D341Med (cell line): ENCODE measurements around the gene THG1L.
"Not testable (repeated sequence)": the region's sequence is repeated elsewhere in the genome, so short reads cannot be mapped to it uniquely, and the experiment has no call there.

ENCODE experiments used
- DNase-seq: peaks from one replicate; pipeline ENCODE4 v3.0.0; 2012; ENCODE audit warnings: low spot score

THG1L gene

DNA sequence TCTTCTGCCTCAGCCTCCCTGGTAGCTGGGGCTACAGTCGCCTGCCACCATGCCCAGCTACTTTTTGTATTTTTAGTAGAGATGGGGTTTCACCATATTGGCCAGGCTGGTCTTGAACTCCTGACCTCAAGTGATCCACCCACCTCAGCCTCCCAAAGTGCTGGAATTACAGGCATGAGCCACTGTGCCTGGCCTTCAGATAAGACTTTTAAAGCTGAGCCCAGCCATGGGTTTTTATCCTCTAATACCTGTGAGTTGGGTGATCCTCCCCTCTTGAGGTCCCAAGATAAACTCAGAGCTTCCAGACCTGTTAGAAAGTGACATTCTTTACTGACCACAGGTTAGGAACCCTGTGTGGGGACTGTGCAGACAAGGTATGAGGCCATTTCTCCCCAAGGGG, 3.4 kb upstream of the THG1L start:
- not testable (repeated sequence) for DNase-seq

DNA sequence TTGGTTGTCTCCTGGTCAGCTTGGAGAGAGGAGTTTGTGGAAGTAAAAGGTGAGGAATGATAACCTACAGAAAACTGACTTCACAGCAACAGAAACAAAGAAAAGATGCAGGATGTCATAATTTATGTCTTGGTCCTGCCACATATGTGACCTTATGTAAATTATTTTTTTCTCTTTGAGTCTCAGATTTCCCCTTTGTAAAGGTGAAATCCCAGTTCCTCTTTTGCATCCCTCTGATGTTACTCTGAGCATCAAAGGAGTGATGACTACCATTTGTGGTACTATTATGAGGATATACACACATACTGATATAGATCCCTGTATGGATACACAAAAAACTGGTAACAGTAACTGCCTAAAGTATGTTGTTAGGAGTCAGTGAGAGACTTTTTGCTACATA, 1.4 kb upstream of the THG1L start:
- no peak for DNase-seq

DNA sequence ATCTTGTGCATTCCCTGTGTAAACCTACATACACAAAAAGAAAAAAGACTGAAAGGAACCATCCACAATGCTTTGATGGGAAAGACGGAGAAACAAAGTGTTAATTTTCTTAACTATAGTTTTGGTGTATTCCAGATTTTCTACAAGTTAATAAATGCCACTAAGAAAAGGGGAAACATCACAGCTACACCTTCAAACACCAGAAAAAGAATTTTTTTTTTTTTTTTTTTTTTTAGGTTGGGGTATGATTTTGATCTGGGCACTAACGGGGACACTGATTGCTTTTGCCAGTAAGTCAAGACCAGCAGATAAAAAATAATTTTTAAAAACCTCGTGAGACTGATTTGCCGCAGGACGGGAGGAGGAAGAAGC, 334 bp upstream of the THG1L start:
- no peak for DNase-seq

DNA sequence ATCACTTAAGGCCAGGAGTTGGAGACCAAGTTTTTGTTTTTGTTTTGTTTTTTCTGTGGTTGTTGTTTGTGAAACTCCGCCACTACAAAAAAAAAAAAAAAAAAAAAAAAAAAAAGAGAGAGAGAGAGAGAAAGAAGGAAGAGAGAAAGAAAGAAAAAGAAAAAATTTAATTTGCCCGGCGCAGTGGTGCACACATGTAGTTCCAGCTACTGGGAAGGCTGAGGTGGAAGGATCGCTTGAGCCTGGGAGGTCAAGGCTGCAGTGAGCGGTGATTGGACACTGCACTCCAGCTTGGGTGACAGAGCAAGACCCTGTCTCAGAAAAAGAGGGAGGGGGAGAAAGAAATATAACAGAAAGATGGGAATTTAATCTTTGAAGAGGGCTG, 902 bp downstream of the THG1L start:
- no peak for DNase-seq

DNA sequence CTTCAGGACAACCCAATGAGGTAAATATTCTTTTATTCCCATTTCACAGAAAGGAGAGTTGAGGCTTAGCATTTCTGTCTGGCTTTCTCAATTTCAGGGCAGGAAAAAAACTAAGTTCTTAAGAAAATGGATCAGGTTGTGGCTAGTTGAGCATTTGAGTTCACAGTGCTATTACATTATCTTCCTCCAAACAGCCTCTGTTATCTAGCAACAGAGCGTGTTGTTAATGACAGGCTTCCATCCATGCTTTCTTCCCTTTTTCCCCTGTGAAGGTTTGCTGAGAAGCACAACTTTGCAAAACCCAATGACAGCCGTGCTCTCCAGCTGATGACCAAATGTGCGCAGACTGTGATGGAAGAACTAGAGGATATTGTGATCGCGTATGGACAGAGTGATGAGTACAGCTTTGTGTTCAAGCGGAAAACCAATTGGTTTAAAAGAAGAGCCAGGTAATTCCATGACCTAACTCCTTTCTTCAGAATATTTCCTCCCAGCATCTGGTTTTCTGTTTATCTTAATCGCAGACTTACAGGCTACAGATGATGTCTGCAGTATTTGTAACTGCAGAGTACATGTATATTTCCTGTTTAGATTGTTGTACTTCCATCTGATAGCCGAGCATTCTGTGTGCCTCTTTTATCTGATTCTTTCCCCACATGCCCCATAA, 1.5 kb downstream of the THG1L start:
- DNase-seq: no peak

DNA sequence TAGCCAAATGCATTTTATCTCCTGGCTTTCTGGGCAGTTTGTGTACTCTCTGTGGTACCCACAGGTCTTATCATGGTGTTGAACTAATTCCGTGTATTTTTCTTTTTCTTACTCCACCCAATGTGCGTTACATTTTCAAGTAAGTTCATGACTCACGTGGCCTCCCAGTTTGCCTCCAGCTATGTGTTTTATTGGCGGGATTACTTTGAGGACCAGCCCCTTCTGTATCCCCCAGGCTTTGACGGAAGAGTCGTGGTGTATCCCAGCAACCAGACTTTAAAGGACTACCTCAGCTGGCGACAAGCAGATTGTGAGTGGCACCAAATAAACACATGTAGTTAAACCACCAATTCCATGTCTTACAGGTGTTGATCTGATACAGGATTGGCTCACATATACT, 3.2 kb downstream of the THG1L start:
- no peak for DNase-seq

DNA sequence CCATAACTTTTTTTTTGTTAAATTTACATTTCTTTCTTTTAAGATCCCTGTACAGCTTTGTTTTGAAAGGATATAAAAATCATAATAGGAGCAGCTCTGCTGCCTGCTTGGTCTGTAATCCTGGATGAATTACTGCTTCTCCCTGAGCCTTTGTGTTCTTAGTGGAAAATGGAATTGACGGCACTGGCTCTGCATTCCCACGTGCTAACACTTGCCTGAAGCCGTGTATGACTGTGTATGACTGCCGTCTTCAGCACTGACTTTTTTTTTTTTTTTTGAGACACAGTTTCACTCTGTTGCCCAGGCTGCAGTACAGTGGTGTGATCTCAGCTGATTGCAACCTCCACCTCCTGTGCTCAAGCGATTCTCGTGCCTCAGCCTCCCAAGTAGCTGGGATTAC, 4.8 kb downstream of the THG1L start:
- no peak for DNase-seq

DNA sequence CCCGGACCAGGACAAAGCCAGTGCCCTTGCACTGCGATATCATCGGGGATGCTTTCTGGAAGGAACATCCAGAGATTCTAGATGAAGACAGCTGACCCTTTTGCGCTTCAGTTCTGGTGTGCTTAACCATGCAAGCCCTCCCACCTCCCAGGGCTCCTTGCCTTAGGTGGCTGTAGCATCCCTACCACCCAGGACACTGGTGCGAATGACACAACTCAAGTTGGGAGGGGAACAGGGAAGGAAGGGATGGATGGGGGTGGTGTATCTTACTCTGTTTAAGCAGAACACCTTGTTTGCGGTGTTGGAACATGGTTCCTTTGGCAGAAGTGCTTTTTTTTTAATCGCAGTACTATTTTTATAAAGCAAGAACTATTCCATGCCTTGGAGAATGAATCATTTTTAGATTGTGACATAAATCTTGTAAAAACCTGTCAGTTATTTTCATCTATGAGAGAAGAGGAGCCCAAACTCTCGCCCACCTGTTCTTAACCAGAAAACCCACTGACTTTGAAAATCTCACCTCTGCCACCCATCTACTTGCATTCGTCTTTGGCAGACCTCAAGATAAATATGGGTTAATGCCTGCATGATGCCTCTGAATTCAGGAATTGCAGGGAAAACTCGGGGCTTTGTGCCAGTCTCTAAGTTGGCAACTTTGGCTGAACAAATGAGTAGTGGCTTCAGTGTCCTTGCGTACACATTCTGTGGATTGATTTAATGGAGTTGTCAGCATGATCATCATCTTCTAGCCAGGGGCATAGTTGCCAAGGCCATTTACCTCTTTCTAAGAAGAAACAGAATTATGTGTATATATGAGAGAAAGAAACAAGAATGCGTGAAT, 8.4 kb downstream of the THG1L start:
- DNase-seq: no peak

DNA sequence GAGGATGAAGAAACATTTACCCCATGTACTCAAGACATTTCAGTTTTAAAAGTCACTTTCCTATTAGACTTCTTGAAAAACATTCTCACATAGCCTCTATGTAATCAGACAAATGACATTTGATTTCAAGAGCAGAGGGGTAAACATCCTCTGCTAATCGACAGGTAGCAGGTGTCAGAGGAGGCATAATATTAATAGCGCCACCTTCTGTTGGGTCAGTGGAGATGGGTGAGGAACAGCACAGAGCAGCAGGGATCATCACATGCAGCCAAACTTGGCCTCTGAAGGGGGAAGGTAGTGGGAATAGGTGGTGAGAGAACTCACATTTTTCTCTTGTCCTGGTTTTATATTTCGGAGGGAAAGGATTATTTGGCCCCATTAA, 9.0 kb downstream of the THG1L start:
- DNase-seq: peak; percentile 58

DNA sequence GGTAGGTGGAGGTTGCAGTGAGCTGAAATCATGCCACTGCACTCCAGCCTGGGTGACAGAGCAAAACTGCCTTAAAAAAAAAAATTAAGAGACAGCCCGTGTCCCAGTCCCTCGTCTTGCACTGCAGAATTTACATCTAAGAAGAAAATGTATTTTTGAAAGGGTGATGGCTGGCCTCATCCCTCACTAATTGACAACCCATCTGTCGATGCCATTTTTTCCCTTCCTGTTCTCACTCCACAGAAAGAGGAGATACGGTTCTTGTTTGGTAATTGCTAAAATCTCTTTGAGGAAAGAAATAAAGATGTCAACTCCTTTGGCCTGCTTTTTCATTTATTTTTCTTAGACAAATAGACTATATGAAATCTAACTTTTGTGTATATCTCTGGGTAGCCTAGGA, 9.9 kb downstream of the THG1L start:
- DNase-seq: no peak

DNA sequence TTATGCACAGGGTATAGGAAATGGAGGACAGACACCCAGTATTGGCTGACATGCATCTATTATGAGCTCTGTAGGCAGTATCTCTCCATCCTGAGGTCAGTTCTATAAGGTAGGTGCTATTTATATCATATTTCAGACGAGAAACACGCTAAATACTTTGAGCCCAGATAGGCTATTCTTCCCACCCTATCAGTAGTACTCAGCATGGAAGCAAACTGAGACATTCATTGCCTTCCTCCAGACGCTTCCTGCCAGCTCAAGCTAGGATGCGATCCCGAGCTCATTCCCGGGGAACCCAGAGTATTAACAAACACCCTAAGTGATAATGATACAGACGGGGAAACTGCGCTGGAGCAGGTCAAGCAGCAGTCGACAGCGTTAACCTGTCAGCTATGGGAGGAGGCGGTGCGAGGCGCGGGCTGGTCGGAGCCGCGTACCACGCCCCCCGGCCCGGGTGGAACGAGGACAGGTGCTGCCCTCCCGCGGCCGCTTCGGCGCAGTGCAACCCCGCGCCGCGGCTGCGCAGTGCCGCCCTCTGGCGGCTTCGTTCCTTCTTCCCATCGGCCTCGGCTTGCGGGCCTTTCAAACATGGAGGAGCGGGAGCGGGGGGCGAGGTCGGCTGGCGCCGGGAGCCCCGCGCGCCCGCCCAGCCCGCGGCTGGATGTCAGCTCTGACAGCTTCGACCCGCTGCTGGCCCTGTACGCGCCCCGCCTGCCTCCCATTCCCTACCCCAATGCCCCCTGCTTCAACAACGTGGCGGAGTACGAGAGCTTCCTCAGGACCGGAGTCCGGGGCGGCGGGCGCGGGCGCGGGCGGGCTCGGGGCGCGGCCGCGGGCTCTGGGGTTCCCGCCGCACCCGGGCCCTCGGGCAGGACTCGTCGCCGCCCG, 12.2 kb downstream of the THG1L start, which contains the start of gene LSM11:
TSS of gene LSM11 (plus strand) at position 550 of the 888 bp plus-strand sequence. CDS start at position 589, 39 bp downstream.
- peak; percentile 96 for DNase-seq

DNA sequence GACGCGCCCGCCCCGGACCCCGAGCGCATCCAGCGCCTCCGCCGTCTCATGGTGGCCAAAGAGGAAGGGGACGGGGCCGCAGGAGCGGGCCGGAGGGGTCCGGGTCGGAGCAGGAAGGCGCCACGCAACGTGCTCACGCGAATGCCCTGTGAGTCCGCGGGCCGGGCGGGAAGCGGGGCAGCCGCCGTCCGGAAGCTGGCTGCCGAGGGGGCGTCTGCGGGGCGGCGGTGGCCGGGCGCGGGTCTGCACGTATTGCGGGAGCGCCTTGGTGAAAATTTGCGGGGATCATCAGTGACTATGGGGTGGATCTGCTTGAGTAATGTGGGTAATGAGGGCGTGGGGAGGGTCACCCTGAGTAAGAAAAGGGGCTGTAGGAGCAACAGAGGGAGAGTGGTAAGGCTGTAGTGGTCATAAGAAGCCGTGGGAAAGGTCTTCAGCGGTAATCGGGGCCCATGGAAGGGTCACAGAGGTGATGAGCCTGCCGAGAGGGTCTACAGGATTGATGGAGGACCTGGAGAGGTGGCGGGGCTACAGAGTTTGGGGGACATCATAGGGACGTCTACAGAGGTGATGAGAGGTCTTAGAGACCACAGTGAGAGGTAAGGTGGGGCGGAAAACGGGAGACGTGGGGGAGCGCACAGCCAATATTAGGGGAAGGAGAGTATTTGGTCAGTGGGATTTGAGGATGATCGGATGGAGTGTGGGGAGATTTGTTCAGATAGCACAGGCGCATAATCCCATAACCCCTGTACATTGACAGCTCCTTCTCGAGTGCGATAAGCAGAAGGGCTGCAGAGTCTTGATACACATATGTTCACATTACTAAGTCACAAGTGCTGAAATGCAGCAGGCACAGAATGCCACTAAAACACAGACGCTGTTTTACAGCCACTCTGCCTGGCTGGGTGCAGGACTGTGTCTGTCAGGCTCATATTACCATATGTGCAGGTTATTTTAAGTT, 13.1 kb downstream of the THG1L start:
- peak; percentile 38 for DNase-seq

DNA sequence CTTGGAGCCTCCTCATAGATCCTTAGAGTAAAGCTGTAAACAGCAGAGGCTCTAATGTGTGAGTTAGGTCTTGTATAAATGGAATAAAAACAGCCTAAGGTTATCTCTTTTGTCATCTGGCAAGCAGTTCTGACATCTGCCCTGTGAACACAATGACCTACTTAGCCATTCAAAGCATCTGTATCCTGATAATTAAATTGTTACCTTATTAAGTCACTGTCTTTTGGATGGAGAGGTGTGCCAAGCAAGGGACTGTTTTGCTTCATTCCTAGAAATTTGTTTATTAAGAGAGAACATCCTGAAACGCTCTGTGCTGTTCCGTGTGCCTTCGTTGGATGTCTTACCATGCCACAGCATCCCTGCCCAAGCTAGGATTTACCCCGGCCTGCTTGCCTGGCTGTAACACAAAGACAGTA, 13.8 kb downstream of the THG1L start:
- DNase-seq: peak; percentile 26

DNA sequence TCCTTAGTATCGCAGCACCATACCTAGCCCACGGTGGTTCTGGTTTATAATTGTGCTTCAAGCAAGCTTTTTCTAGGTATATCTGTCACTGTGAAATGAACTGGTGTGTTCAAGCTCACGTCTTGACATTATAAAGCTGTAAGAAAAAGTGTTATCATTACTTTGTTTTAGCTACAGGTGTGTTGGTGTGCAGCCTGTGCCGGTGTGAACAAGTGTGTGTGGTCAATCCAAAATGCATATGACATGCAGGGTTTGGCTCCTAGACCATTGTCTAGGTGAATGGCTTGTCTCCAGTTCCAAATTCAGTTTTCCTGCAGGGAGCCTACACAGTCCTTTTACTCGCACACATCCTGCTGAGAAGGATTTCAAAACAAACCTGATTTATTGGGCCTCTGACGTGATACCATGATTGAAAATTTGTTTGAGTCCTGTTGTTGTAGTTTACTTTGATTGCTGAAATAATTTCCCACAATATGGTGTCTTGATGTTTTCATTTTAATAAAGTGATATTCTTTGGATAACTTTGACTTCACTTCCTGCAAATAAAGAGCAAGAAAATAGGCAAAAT, 16.0 kb downstream of the THG1L start:
- DNase-seq: no peak

DNA sequence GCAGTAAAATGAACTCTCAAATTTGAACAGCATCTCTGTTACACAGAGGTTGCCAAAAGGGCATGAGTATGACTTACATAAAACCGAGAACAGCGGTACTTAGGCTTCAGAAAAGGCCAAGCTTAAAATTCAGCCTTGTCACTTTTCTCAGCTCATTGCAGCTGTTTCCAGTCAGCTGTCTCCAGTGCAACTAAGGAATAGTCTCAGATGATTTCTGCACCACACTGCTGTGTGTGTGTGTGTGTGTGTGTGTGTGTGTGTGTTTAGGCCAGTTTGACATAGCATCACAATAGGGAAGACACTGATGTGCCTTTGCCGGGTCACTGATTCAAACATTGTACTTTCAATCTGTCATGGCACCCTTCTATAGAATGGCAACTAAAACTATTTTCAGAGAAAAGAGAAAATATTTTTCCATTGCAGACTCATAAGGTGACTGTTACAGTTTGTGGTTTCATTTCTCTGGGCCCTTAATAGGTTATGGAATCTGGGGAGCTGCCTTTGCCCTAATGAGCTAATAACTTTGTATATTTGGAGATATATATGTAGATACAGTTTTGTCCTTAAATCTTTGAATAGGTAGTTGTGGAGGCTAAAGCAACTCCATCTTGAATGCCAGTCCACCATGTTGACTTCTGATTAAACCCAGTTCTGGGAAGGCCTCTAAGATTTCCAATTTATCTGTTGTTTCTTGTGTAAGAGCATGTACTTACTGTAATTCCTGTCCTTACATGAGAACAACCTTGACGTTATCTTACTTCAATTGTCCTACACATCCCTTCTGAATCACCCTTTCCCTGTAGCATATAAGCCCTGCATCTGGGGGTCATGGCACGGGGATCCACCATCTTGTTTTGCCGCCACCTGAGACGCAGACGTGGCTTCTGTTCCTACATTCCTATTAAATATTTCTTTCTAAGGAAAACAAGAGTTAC, 16.8 kb downstream of the THG1L start:
- no peak for DNase-seq

DNA sequence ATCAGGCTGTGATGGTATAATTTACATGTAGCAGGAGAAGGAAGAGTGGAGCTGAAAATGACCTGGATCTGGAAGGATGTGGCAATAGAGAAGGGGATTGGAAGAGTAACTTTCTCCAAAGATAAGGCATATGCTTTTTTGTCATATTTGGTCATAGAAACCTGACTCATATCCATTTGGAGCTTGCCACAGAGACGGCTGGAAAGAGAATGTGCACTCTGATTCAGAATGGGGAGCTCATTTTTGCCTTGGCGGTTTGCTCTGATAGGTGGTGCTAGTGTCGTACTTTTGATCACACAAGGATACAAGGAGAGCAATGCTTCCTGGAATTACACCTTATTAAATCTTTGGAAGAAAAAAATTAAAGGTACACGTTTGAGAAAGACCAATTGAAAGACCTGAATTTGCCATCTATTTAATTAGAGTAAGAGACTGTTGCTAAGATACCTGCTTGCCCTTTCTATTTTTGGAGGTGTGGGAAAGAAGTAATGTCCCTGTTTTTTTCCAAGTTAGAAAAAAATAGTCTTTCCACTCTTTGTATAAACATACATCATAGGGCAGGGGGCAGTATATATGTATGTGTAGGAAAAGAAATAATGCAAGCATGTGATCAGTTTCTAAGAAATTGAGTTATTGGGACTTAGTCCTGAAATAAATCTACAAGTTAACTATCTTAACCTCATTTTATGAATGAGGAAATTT, 17.7 kb downstream of the THG1L start:
- no peak for DNase-seq

DNA sequence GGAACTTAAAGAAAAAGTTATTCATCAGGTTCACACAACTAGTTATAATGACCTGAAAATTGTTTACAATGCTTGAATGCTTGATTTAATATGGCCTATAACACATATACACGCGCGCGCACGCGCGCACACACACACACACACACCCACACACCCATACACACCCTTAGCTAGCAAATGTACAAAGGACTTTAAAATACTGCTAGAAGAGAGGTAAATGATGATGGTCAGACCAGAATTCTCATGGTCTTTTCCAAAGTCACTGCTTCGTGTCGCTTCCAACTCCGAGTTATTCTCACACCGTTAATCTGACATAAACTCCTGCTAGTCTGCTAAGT, 18.2 kb downstream of the THG1L start:
- no peak for DNase-seq

DNA sequence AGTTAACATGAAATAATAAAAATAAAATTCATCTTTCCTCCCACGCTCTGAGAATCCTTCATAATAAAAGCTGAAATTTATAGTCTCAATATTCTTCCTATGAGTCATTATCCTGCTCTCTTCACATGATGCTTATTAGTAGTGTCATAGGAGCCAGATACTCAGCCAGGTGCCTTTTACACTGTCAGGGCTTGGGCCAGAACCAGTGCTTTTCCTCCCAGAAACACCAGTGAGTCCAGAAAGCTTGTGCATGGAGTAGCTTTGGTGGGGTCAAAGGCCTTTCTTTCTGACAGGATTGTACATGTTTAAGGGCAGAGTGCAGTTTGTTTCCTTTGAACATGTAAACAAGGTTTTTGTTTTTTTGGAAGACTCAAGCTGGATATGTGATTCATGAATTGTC, 19.1 kb downstream of the THG1L start:
- DNase-seq: no peak

DNA sequence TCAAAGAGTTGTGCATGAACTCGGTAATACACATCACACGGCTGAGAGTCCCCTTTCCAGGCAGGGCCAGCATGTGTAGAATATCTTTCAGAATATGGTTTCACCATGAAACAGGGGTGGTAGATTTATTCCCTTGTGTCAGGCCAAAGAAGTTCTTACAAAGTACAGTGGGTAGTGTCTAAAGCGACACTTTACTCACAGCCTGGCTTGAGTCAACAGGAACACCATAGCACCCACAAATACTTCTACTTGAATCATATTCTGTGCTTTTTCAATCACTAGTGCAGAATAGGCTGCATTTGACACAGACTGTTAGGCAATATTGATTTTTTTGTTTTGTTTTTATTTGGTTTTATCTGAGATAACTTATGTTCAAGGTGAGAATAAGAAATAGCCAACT, 24.9 kb downstream of the THG1L start:
- DNase-seq: no peak

DNA sequence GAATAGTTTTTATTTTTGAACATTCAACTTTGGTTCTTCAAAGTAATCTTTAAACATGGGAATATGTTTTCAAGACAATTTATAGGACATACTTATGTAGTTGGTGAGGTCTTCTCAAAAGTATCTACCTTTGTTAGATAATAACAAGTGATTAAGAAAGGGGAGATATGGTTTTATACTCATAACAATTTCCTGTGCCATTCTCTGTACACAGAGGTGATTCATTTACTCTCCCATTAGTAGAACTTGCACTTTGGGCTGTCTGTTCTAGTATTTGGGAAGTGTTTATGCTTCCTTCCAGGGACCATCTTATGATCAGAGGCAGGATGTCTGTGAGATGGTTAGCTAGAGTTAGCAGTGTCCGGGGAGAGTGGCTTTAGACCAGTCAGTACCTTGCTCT, 27.5 kb downstream of the THG1L start:
- no peak for DNase-seq
